Lower lobe of right lung (tissue), 2 donors: ENCODE data around the gene FIGNL2. TPM values are rescaled to one million over a fixed set of nuclear protein-coding genes. Genes with fewer than 3 reads are reported as not detected.

Experiments
- ATAC-seq, 2 donors: fragments of 200-7000 bp; cut with Tn5 transposase; one replicate each; pipeline ENCODE4 v1.9.1; 2020 to 2022; ENCODE audit warnings: mild to moderate bottlenecking in 2 of 2, moderate library complexity in 2 of 2
- DNase-seq: peaks from one replicate; pipeline ENCODE4 v3.0.0-alpha.2; 2020
- H3K27ac ChIP-seq: fragments of 200-600 bp; one replicate; pipeline ENCODE4 v1.8.0; 2022
- H3K27me3 ChIP-seq: fragments of 200-600 bp; one replicate; pipeline ENCODE4 v1.8.0; 2022; ENCODE audit warnings: low read depth
- H3K36me3 ChIP-seq: fragments of 200-600 bp; one replicate; pipeline ENCODE4 v1.8.0; 2022; ENCODE audit warnings: mild to moderate bottlenecking
- H3K4me1 ChIP-seq: fragments of 200-600 bp; one replicate; pipeline ENCODE4 v1.8.0; 2022
- H3K4me3 ChIP-seq: fragments of 200-600 bp; one replicate; pipeline ENCODE4 v1.8.0; 2022; ENCODE audit warnings: mild to moderate bottlenecking
- H3K9me3 ChIP-seq: fragments of 200-600 bp; one replicate; pipeline ENCODE4 v1.8.0; 2022
- intact Hi-C: fragments of 100-400 bp; cut with DNase I; formaldehyde crosslinking; loops from one replicate; pipeline ENCODE4 v1.11.0; 2022
- total RNA-seq: library from RNA; stranded (reverse); fragmentation: NEBNext Ultra II Directional; extraction: Animal tissue kit (Norgen Biotek cat#: 25700); gene quantifications from one replicate; pipeline ENCODE4 v1.2.1, GENCODE V29; 2021
- TF ChIP-seq, protein P1 (sequence below): fragments of 200-600 bp; IDR thresholded peaks from one replicate; pipeline ENCODE4 v1.8.0; 2022; ENCODE audit warnings: antibody characterized with exemption, mild to moderate bottlenecking
- donor health status: DM: no; HTN: yes; CAD: no; lungs with severe emphysema.

Gene FIGNL2
- total RNA-seq, 1 donor from 2014 or later: 0.95 TPM

DNA sequence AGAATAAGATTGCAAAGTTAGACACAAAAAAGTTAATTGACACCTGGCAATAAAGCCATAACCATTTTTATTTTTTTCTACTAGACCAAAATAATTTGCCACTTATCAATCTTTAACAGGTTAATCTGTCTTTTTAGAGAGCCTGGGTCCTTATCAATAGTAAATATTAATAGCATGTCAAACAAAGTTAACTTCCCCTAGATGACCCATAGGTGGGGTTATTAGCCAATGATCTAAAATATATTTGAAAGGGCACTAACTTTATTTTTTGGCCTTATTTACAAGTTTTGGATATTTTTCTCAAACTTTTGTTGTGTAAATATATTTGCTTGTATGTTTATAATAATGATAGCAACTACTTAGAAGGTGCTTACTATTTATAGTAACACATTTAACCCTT is 43.3 kb upstream of the FIGNL2 start:
- no peak for DNase-seq
- Histone ChIP-seq H3K27me3 (no peaks in the 10 kb centered on the region), H3K27ac (no peak overlapping the region), H3K36me3 (no peaks in the 10 kb centered on the region), H3K9me3 (no peaks in the 10 kb centered on the region), H3K4me3 (no peak overlapping the region), H3K4me1 (peaks cover 30% of the 10 kb centered on the region)
- TF ChIP-seq, protein P1, sequence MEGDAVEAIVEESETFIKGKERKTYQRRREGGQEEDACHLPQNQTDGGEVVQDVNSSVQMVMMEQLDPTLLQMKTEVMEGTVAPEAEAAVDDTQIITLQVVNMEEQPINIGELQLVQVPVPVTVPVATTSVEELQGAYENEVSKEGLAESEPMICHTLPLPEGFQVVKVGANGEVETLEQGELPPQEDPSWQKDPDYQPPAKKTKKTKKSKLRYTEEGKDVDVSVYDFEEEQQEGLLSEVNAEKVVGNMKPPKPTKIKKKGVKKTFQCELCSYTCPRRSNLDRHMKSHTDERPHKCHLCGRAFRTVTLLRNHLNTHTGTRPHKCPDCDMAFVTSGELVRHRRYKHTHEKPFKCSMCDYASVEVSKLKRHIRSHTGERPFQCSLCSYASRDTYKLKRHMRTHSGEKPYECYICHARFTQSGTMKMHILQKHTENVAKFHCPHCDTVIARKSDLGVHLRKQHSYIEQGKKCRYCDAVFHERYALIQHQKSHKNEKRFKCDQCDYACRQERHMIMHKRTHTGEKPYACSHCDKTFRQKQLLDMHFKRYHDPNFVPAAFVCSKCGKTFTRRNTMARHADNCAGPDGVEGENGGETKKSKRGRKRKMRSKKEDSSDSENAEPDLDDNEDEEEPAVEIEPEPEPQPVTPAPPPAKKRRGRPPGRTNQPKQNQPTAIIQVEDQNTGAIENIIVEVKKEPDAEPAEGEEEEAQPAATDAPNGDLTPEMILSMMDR: peak; percentile 45
- ATAC-seq: no peak
- intact Hi-C loops: no loop called here

DNA sequence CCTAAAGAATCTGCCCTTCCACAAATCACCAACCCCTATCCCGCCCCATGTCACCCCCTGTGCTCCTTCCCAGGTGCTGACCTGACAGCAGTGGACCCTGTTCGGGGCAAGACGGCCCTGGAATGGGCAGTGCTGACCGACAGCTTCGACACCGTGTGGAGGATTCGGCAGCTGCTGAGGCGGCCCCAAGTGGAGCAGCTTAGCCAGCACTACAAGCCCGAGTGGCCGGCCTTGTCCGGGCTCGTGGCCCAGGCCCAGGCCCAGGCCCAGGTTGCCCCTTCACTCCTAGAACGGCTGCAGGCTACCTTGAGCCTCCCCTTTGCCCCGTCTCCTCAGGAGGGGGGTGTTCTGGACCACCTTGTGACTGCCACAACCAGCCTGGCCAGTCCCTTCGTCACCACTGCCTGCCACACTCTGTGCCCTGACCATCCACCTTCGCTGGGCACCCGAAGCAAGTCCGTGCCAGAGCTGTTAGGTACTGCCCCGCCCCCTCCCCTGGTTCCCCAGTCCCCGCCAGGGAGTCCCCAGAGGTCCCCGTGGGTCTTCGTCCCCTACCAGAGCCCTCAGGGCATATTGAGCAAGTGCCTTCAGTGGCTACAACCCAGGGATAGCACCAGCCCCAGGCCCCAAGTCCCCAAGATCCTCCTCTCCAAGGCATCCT is 42.1 kb upstream of the FIGNL2 start:
- H3K9me3 ChIP-seq: no peaks in the 10 kb centered on the region
- intact Hi-C loops: no loop called here

DNA sequence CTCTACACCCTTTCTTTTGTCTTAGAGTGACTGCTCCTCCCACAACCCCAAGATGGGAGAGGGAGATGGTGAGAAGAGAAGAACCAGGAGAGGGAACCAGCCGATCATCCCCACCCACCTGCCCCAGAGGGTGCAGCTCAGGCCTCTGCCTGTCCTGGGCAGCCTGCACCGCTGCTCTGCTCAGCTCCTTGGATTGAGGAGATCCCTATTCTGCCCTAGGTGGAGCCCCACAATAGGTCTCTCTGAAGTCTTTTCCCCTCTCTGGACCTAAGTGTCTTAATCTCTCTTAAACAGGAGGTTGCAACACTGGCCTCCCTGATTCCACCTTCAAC is 41.6 kb upstream of the FIGNL2 start:
- Histone ChIP-seq H3K27me3 (no peaks in the 10 kb centered on the region), H3K4me3 (no peak overlapping the region), H3K4me1 (peaks cover 19% of the 10 kb centered on the region), H3K9me3 (no peaks in the 10 kb centered on the region), H3K27ac (no peak overlapping the region), H3K36me3 (no peaks in the 10 kb centered on the region)
- intact Hi-C loops: no loop called here
- DNase-seq (no peak), ATAC-seq (no peak)
- TF ChIP-seq, protein P1: no peak

More for the DNA sequence above, 42.1 kb upstream of the FIGNL2 start:
- Histone ChIP-seq H3K36me3 (no peaks in the 10 kb centered on the region), H3K27ac (no peak overlapping the region), H3K27me3 (no peaks in the 10 kb centered on the region), H3K4me1 (peaks cover 25% of the 10 kb centered on the region), H3K4me3 (no peak overlapping the region)
- DNase-seq (no peak), ATAC-seq (no peak)
- TF ChIP-seq, protein P1: no peak

DNA sequence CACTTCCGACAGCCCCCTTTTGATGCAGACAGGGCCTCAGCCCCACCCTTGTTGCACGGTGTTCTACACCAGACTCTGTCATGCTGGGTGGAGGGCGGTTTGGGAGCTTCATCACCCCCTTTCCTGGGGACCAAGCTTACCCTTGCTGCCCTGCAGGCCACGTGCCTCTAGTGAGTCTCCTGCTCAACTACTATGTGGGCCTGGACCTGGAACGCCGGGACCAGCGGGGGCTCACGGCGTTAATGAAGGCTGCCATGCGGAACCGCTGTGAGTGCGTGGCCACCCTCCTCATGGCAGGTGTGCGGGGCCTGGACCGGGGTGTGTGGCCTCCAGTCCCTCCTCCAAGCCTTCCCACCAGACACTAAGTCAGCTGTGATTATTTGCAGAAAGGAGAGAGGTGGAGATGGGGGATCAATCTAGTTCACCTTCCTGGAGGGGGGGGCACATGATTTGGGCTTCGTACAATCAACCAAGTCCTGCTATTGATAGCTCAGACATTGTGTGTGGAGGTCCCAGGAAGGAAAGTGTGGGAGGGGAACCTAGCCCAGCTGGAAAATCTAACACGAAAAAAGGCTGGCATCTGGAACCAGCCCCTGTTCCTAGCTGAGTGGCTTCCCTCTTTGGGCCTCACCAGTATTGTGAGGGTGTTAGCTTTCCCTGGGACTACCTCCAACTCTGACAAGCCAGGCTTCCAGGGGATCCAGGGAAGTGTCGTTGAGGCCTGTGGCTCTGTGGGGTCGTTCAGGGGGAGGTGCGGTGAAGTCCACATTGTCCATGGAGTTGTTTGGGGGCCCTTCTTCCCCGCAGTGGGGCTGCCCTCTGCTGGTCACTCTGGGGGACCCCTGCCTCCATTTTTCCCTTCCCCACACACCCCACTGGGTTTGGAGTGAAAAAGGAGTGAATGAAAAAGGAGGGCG is 41.0 kb upstream of the FIGNL2 start:
- Histone ChIP-seq H3K4me1 (peaks cover 13% of the 10 kb centered on the region), H3K27me3 (no peaks in the 10 kb centered on the region), H3K27ac (no peak overlapping the region), H3K4me3 (no peak overlapping the region), H3K36me3 (no peaks in the 10 kb centered on the region), H3K9me3 (no peaks in the 10 kb centered on the region)
- DNase-seq (no peak), ATAC-seq (no peak)
- intact Hi-C loops: no loop called here
- TF ChIP-seq, protein P1: peak; percentile 7

DNA sequence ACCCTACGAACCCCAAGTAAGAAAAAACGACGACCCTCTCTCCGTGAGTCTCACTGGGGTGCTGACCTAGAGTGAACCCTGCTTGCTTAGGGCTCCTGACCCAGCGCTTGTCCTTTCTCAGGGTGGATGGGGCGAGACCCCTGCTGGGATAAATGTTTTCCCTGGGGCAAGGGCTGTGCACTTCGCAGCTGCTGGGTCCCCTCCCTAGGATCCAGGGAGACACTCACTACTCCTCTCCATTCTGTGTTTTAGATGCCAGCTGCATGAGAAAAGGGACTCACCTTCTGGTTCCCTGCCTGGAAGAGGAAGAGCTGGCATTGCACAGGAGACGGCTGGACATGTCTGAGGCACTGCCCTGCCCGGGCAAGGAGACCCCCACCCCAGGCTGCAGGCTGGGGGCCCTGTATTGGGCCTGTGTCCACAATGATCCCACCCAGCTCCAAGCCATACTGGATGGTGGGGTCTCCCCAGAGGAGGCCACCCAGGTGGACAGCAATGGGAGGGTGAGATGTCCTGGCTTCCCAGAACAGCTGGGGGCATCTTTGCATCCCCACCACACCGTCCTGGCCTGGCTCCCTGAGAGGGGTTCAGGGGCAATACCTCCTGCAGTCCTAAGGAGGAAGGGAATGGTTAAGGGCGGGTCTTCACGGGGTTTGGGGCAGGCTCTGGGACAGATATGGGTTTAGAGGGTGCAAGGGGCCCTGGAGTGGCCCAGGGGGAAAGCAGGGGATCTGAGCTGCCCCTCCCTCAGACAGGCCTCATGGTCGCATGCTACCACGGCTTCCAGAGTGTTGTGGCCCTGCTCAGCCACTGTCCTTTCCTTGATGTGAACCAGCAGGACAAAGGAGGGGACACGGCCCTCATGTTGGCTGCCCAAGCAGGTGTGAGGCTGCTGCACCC is 40.0 kb upstream of the FIGNL2 start:
- Histone ChIP-seq H3K9me3 (no peaks in the 10 kb centered on the region), H3K27me3 (no peaks in the 10 kb centered on the region), H3K27ac (no peak overlapping the region), H3K4me1 (peaks cover 13% of the 10 kb centered on the region), H3K4me3 (no peak overlapping the region), H3K36me3 (no peaks in the 10 kb centered on the region)
- intact Hi-C loops: no loop called here
- TF ChIP-seq, protein P1: no peak
- DNase-seq: no peak
- ATAC-seq: no peak
